ENCODE data around the gene MXRA7.

- TF ChIP-seq CTCF (IDR thresholded peaks at IDR 0.05) (no peak), POLR2A (IDR thresholded peaks at IDR 0.05) (no peak)
These were observed 32.4 kb downstream of the MXRA7 start for GRCh38 chr17:76678330-76678729.
